ENCODE measurements around the gene PHIP. TPM values are rescaled to one million over a fixed set of nuclear protein-coding genes. Genes with fewer than 3 reads are reported as not detected.

PHIP gene
- total and polyA plus RNA-seq, 2 donors (not counting 3 experiments of a cell fraction or from before 2014, with no cell fraction given) = 3.5 to 28.4 TPM

DNA sequence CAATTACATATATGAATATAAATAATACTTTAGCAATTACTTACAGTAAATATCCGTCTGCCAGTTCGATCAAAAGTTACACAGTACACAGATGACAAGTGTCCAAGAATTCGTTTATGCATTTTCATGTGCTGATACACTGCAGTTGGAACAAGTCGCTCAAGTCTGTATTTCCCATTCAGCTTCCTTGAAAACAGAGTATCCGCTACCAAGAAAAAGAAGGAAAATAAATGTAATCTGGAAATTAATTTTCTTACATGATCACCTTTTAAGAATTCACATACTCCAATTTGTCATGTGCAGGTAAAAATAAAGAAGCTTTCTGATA, 35.3 kb downstream of the PHIP start:
- Histone ChIP-seq H3K27ac (ENCODE audit: insufficient read depth, low read depth, low read length) (no peak overlapping the region), H4K20me1 (replicated peaks; ENCODE audit: control insufficient read depth, extremely low read depth, insufficient read depth, low read length) (no peaks in the 10 kb centered on the region), H3K36me3 (ENCODE audit: control insufficient read depth in 2 of 2, extremely low read depth in 1 of 2, insufficient read depth in 2 of 2, low read length in 2 of 2) (peaks cover 2 to 4% of the 10 kb centered on the region in 2 experiments), H3K9me1 (replicated peaks; ENCODE audit: control insufficient read depth, extremely low read depth, insufficient read depth, low read length) (no peaks in the 10 kb centered on the region), H3K4me2 (ENCODE audit: insufficient read depth, low read length) (no peak overlapping the region), H3K79me2 (ENCODE audit: control insufficient read depth, insufficient read depth, low read length) (peaks cover 38% of the 10 kb centered on the region), H3K27me3 (ENCODE audit: control insufficient read depth in 2 of 2, insufficient read depth in 2 of 2, low read length in 2 of 2) (no peaks in the 10 kb centered on the region), H3K9me3 (replicated peaks; ENCODE audit: control insufficient read depth, insufficient read depth, low read length) (no peaks in the 10 kb centered on the region), H2AFZ (ENCODE audit: low read depth, low read length) (no peak overlapping the region), H3K4me1 (ENCODE audit: control insufficient read depth, extremely low read depth, insufficient read depth, low read length) (no peaks in the 10 kb centered on the region), H3K4me3 (replicated peaks in 1 of 3; ENCODE audit: insufficient read depth in 1 of 3, low read depth in 1 of 3, low read length in 3 of 3) (no peak overlapping the region), H3K9ac (replicated peaks; ENCODE audit: extremely low read depth, insufficient read depth, low read length) (no peak overlapping the region)
- dilution Hi-C loops (cut with MboI; ENCODE audit: extremely low pct_ligation_motif_present, low sequenced_read_pairs) (no loop called here), intact Hi-C loops (cut with micrococcal nuclease) (no loop called here)
- no peak for TF ChIP-seq EZH2 (IDR thresholded peaks at IDR 0.05; ENCODE audit: borderline replicate concordance, low read depth, low read length, severe bottlenecking)
- DNase-seq (ENCODE audit: low read depth, low spot score) (no peak), FAIRE-seq (no peak)
- POLR2A ChIA-PET = no interaction called here
- CTCF ChIA-PET = interaction anchor here (1.2 kb wide), 1 partner anchor 12 kb away, joined by 4 read pairs; no protein-coding TSS in a partner anchor
- no TSS peak for BruUV-seq (replicated peaks)

DNA sequence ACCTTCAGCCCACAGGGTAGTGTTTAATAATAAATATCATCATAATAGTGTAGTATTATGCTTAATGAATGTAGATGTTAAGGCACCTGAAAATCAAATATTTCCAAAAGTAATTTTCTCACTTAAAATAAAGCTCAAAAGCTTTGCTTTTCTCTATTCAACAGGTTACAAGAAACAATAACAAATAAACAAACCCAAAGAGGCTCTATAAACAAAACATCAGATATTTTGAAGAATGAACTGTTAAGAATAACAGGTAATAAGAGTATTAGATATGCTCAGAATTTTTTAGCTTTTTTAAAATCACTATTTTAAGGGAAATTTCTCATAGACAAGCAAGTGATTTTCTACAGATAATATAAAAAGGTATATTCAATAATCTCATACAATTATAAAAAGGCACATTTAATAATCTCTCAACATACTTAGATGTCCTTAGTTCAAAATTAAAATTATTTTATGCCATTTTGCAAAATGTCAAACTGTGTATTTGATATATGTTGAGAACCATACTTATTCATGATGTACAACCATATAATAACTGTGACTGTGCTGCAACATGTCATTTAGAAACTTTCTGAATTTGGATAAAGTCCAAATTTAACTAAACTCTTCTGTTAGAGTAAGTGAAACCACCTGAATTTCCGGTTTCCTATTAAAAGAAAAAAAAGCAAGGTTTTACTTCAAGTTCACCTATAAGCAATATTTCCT, 35.8 kb downstream of the PHIP start:
- no peak overlapping the region for H3K4me3 ChIP-seq (replicated peaks in 1 of 3; ENCODE audit: insufficient read depth in 1 of 3, low read depth in 1 of 3, low read length in 3 of 3)
- no peaks in the 10 kb centered on the region for H3K9me1 ChIP-seq (replicated peaks; ENCODE audit: control insufficient read depth, extremely low read depth, insufficient read depth, low read length)
- H3K27me3 ChIP-seq (ENCODE audit: control insufficient read depth in 2 of 2, insufficient read depth in 2 of 2, low read length in 2 of 2) = no peaks in the 10 kb centered on the region
- no peak overlapping the region for H3K27ac ChIP-seq (ENCODE audit: insufficient read depth, low read depth, low read length)
- no peaks in the 10 kb centered on the region for H3K9me3 ChIP-seq (replicated peaks; ENCODE audit: control insufficient read depth, insufficient read depth, low read length)
- no peaks in the 10 kb centered on the region for H4K20me1 ChIP-seq (replicated peaks; ENCODE audit: control insufficient read depth, extremely low read depth, insufficient read depth, low read length)
- intact Hi-C loops (cut with micrococcal nuclease) = no loop called here
- H3K9ac ChIP-seq (replicated peaks; ENCODE audit: extremely low read depth, insufficient read depth, low read length) = no peak overlapping the region
- ChIA-PET POLR2A (no interaction called here), CTCF (interaction anchor here (0.9 to 1.4 kb wide), 3 partner anchors 9 to 11 kb away, joined by 3 to 4 read pairs (median 4); no protein-coding TSS in a partner anchor)
- peaks cover 2 to 4% of the 10 kb centered on the region in 2 experiments for H3K36me3 ChIP-seq (ENCODE audit: control insufficient read depth in 2 of 2, extremely low read depth in 1 of 2, insufficient read depth in 2 of 2, low read length in 2 of 2)
- H3K4me2 ChIP-seq (ENCODE audit: insufficient read depth, low read length) = no peak overlapping the region
- TF ChIP-seq FOS (IDR thresholded peaks at IDR 0.05; ENCODE audit: borderline replicate concordance, insufficient read depth, low read length) = no peak
- TF ChIP-seq, protein P1, sequence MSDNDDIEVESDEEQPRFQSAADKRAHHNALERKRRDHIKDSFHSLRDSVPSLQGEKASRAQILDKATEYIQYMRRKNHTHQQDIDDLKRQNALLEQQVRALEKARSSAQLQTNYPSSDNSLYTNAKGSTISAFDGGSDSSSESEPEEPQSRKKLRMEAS (IDR thresholded peaks at IDR 0.05; ENCODE audit: insufficient read depth, insufficient read length) = no peak
- no peak for DNase-seq (ENCODE audit: low read depth, low spot score)
- no peaks in the 10 kb centered on the region for H3K4me1 ChIP-seq (ENCODE audit: control insufficient read depth, extremely low read depth, insufficient read depth, low read length)
- dilution Hi-C loops (cut with MboI; ENCODE audit: extremely low pct_ligation_motif_present, low sequenced_read_pairs) = no loop called here
- BruUV-seq (replicated peaks) = no TSS peak
- no peak overlapping the region for H2AFZ ChIP-seq (ENCODE audit: low read depth, low read length)
- H3K79me2 ChIP-seq (ENCODE audit: control insufficient read depth, insufficient read depth, low read length) = peaks cover 35% of the 10 kb centered on the region
- no peak for FAIRE-seq

Data from endothelial cell of umbilical vein (primary cell).